HCT116 (cell line): ENCODE data around the gene ARMC2.

Experiments used
- CEBPB ChIP-seq: IDR thresholded peaks from 2 replicates; pipeline ENCODE4 v1.6.1; 2012; ENCODE audit warnings: low read depth
- CTCF ChIP-seq, 3 experiments: fragments of 200-600 bp in 1 of 3; sonication (generic) in 1 of 3; IDR thresholded peaks in 2 of 3; conservative IDR thresholded peaks in 1 of 3; 2 replicates each; pipeline ENCODE4 v1.5.1; 2012 to 2017; ENCODE audit warnings: low read depth in 2 of 3, low read length in 2 of 3, antibody characterized with exemption in 1 of 3, borderline replicate concordance in 1 of 3, control low read depth in 1 of 3, mild to moderate bottlenecking in 1 of 3, mixed read lengths in 1 of 3, mixed run types in 1 of 3, moderate library complexity in 1 of 3; ENCODE audit not compliant: insufficient read depth in 1 of 3
- EZH2phosphoT487 ChIP-seq: fragments of 200-600 bp; IDR thresholded peaks from 2 replicates; pipeline ENCODE4 v1.6.1; 2018; ENCODE audit warnings: antibody characterized with exemption, borderline replicate concordance
- MAX ChIP-seq: IDR thresholded peaks from 2 replicates; pipeline ENCODE4 v1.6.1; 2012
- POLR2A ChIP-seq: IDR thresholded peaks from 2 replicates; pipeline ENCODE4 v1.7.0; 2011; ENCODE audit warnings: borderline replicate concordance; ENCODE audit not compliant: insufficient read depth, insufficient read length; ENCODE audit errors: extremely low read depth
- RAD21 ChIP-seq: IDR thresholded peaks from 2 replicates; pipeline ENCODE4 v1.6.1; 2012; ENCODE audit warnings: low read depth, mild to moderate bottlenecking
- YY1 ChIP-seq: IDR thresholded peaks from 2 replicates; pipeline ENCODE4 v1.6.1; 2011; ENCODE audit warnings: low read length, low read depth, moderate library complexity, mild to moderate bottlenecking; ENCODE audit not compliant: insufficient replicate concordance; ENCODE audit errors: extremely low read depth
- ZNF274 ChIP-seq: fragments of 200-500 bp; sonication (Bioruptor generic); IDR thresholded peaks from 2 replicates; pipeline ENCODE4 v1.6.1; 2014; ENCODE audit warnings: mild to moderate bottlenecking, low read depth, low read length, inconsistent platforms

- no peak for TF ChIP-seq POLR2A
- no peak for TF ChIP-seq CTCF (IDR thresholded peaks at IDR 0.05 in 2 of 3, conservative IDR thresholded peaks at IDR 0.05 in 1 of 3; ENCODE audit: borderline replicate concordance in 1 of 3, insufficient read depth in 1 of 3, low read depth in 2 of 3, low read length in 2 of 3)
- no peak for TF ChIP-seq MAX
- no peak for TF ChIP-seq EZH2phosphoT487
- no peak for TF ChIP-seq YY1
- no peak for TF ChIP-seq RAD21
- TF ChIP-seq CEBPB: no peak
- TF ChIP-seq ZNF274: no peak
Observed at GRCh38 chr6:108982154-108983113, 134.2 kb downstream of the ARMC2 start.
